K562 treated with DMSO at 1 percent for 12 hours (cell line): ENCODE results near the gene OR4C6. TPM values are rescaled to one million over a fixed set of nuclear protein-coding genes. Genes with fewer than 3 reads are reported as not detected.

Experiments
- total RNA-seq: library from RNA; unstranded; fragments of 300-600 nt; gene quantifications from 2 replicates; pipeline ENCODE4 v1.2.3, GENCODE V29; 2022; ENCODE audit not compliant: insufficient read depth

Gene OR4C6
- not detected in 2 replicates for total RNA-seq

DNA sequence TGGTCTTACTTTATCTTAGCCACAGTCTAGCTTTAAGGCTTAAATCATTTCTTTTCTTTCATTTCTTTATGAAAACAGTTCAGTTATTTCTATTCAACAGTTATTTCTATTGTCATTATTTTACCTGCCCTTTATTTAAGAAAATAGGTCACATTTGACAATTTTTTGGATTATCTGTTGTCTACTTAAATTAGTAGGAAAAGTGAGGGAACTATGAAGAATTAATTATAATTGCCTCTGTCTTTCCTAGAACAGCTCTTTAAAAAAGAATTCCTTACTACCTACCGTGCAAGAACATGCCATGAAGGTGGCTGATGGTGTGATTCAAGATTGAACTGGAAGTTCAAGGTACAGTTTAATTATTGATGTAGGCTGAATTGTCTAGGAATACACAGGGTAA is at the start of gene OR4C6:
OR4C6 (plus strand) TSS at position 301 of the 400 bp plus-strand sequence. CDS start 2,966 bp downstream, outside the sequence.

DNA sequence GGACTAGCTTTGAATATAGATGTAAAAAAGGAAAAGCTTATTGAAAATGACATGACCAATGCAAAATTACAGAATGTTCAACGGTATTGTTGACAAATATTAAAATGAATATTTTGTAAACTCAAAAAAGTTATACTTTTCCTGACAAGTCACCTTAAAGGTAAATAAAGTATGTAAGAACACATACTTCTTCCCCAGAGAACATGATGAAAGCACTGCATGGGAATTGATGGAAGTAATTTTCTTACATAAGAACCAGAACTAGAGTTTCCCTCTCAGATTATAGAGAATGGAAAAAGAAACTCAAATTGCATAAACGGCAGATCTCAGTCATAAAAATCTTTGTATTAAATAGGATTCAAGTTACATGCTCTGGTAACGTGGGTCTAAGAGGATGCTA is 27.2 kb upstream of the OR4C6 start, which contains the start of gene OR4P4:
OR4P4 (plus strand) TSS at position 301 of the 400 bp plus-strand sequence.

DNA sequence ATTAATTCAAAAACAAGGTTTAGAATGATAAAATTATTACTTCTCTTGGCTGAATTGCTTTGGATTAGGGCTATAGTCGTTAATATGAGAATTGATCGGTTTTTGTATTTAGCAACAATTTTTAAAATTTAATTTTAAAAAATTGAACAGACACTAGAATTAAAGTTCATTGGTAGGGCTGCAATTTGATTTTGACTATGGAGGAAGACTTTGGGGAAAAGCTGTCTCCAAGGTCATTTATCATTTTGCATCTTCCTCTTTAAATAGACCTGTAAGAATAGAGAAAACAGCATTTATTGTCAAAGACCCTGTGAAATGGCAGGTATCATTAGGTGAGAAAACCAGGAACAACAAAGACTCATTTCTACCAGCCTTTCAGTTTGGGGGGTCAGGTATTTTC is 14.0 kb upstream of the OR4C6 start, which contains the start of gene OR4S2:
OR4S2 (plus strand) TSS at position 301 of the 400 bp plus-strand sequence. CDS start 2,577 bp downstream, outside the sequence.

Other genes with a start within 250 kb of the OR4C6 start
- not detected in 2 replicates for gene OR4C15, start 107.7 kb upstream of the OR4C6 start, total RNA-seq
- not detected in 2 replicates for gene OR4C16, start 90.1 kb upstream of the OR4C6 start, total RNA-seq
- not detected in 2 replicates for gene OR4C11, start 54.6 kb upstream of the OR4C6 start, total RNA-seq
- gene OR4P4, start 27.1 kb upstream of the OR4C6 start, total RNA-seq = not detected in 2 replicates
- not detected in 2 replicates for gene OR4S2, start 13.9 kb upstream of the OR4C6 start, total RNA-seq
- not detected in 2 replicates for gene OR5D13, start 111.2 kb downstream of the OR4C6 start, total RNA-seq
- not detected in 2 replicates for gene OR5D14, start 133.4 kb downstream of the OR4C6 start, total RNA-seq
- gene OR5L1, start 149.2 kb downstream of the OR4C6 start, total RNA-seq = not detected in 2 replicates
- not detected in 2 replicates for gene OR5D18, start 157.4 kb downstream of the OR4C6 start, total RNA-seq
- not detected in 2 replicates for gene OR5L2, start 165.0 kb downstream of the OR4C6 start, total RNA-seq
- gene OR5D16, start 176.6 kb downstream of the OR4C6 start, total RNA-seq = not detected in 2 replicates
- gene TRIM51, start 221.1 kb downstream of the OR4C6 start, total RNA-seq = not detected in 2 replicates